Activated CD4-positive, alpha-beta T cell treated with anti-CD3 and anti-CD28 coated beads for 36 hours (primary cell): ENCODE data around the gene REEP6. TPM values are rescaled to one million over a fixed set of nuclear protein-coding genes. Genes with fewer than 3 reads are reported as not detected.
A peak's percentile ranks its signal among the peaks of the same experiment; 100 is the strongest.

Source experiments
- ATAC-seq: fragments of 200-7000 bp; cut with Tn5 transposase; one replicate; pipeline ENCODE4 v1.10.0; 2021; ENCODE audit warnings: mild to moderate bottlenecking, moderate library complexity
- CTCF ChIA-PET: fragments of 350-600 bp; sonication (Branson Sonifier 250); formaldehyde crosslinking; loops from one replicate; lab custom pipeline; 2021; ENCODE audit warnings: antibody characterized with exemption; lab: Charles Lee
- POLR2A ChIA-PET: fragments of 350-600 bp; sonication (Branson Sonifier 250); formaldehyde crosslinking; loops from one replicate; lab custom pipeline; 2021; ENCODE audit warnings: antibody characterized with exemption, inconsistent platforms; lab: Charles Lee
- DNase-seq: peaks from one replicate; pipeline ENCODE4 v3.0.0-alpha.2; 2020
- H3K27ac Mint-ChIP-seq: one replicate; pipeline ENCODE4 v1.8.0; 2021; ENCODE audit warnings: mixed read lengths
- H3K27me3 Mint-ChIP-seq: one replicate; pipeline ENCODE4 v1.8.0; 2021; ENCODE audit warnings: mixed read lengths
- H3K36me3 Mint-ChIP-seq: one replicate; pipeline ENCODE4 v1.8.0; 2021; ENCODE audit warnings: low read depth, mixed read lengths
- H3K4me1 Mint-ChIP-seq: one replicate; pipeline ENCODE4 v1.8.0; 2021; ENCODE audit warnings: mixed read lengths
- H3K4me3 Mint-ChIP-seq: one replicate; pipeline ENCODE4 v1.8.0; 2021; ENCODE audit warnings: mild to moderate bottlenecking, moderate library complexity, mixed read lengths
- H3K9me3 Mint-ChIP-seq: one replicate; pipeline ENCODE4 v1.8.0; 2021; ENCODE audit warnings: low read depth, mixed read lengths
- intact Hi-C, 2 experiments: fragments of 100-400 bp; cut with DNase I in 1 of 2; cut with micrococcal nuclease in 1 of 2; formaldehyde crosslinking; loops; one replicate each; pipeline versions ENCODE4 v1.14.2 to v1.15.1; 2022 to 2024; cut with DNase I, micrococcal nuclease
- total RNA-seq, 2 experiments: library from RNA; stranded (reverse); gene quantifications; one replicate each; pipeline ENCODE4 v1.2.3, GENCODE V29; 2021

Gene REEP6
- total RNA-seq, 2 experiments from 2014 or later: 2.1 to 2.7 TPM

- H3K4me1 Mint-ChIP-seq: peaks cover 12% of the 10 kb centered on the region
- POLR2A ChIA-PET: interaction anchor here (0.6 kb wide), 1 partner anchor 14 kb away, joined by 5 read pairs; no protein-coding TSS in a partner anchor
- H3K9me3 Mint-ChIP-seq: no peaks in the 10 kb centered on the region
- no peaks in the 10 kb centered on the region for H3K36me3 Mint-ChIP-seq
- ATAC-seq (no peak), DNase-seq (no peak)
- no peak overlapping the region for H3K27ac Mint-ChIP-seq
- intact Hi-C loops: no loop called here
- no peak overlapping the region for H3K4me3 Mint-ChIP-seq
- H3K27me3 Mint-ChIP-seq: peaks cover 26% of the 10 kb centered on the region
- CTCF ChIA-PET: interaction anchor here (1.5 to 2.0 kb wide), 2 partner anchors 11 to 13 kb away, joined by 3 to 10 read pairs; no protein-coding TSS in a partner anchor
Measured at GRCh38 chr19:1457892-1458291, 33.1 kb upstream of the REEP6 start.

- Mint-ChIP-seq H3K36me3 (no peaks in the 10 kb centered on the region), H3K4me1 (peaks cover 12% of the 10 kb centered on the region), H3K9me3 (no peaks in the 10 kb centered on the region), H3K27ac (no peak overlapping the region), H3K27me3 (peaks cover 19% of the 10 kb centered on the region), H3K4me3 (no peak overlapping the region)
- intact Hi-C loops: no loop called here
- ATAC-seq (no peak), DNase-seq (no peak)
- CTCF ChIA-PET: no interaction called here
- POLR2A ChIA-PET: no interaction called here
Measured at GRCh38 chr19:1459479-1459878, 31.5 kb upstream of the REEP6 start.

- Mint-ChIP-seq H3K4me3 (no peak overlapping the region), H3K9me3 (no peaks in the 10 kb centered on the region), H3K36me3 (no peaks in the 10 kb centered on the region), H3K27me3 (peaks cover 16% of the 10 kb centered on the region), H3K27ac (no peak overlapping the region), H3K4me1 (peaks cover 9% of the 10 kb centered on the region)
- ChIA-PET CTCF (no interaction called here), POLR2A (no interaction called here)
- ATAC-seq (no peak), DNase-seq (no peak)
- intact Hi-C loops: no loop called here
Measured at GRCh38 chr19:1460033-1460995, 30.7 kb upstream of the REEP6 start.

- CTCF ChIA-PET: no interaction called here
- no peak for ATAC-seq
- H3K27ac Mint-ChIP-seq: no peak overlapping the region
- H3K9me3 Mint-ChIP-seq: no peaks in the 10 kb centered on the region
- no peak for DNase-seq
- H3K36me3 Mint-ChIP-seq: no peaks in the 10 kb centered on the region
- intact Hi-C loops: no loop called here
- H3K4me3 Mint-ChIP-seq: no peak overlapping the region
- H3K4me1 Mint-ChIP-seq: peaks cover 3% of the 10 kb centered on the region
- H3K27me3 Mint-ChIP-seq: peaks cover 12% of the 10 kb centered on the region
- POLR2A ChIA-PET: interaction anchor here (0.7 kb wide), 1 partner anchor 384 kb away, joined by 4 read pairs; no protein-coding TSS in a partner anchor
Measured at GRCh38 chr19:1461862-1462261, 29.1 kb upstream of the REEP6 start.

GRCh38 chr19:1465191-1466016 is 25.6 kb upstream of the REEP6 start:
- Mint-ChIP-seq H3K27me3 (peaks cover 3% of the 10 kb centered on the region), H3K27ac (no peak overlapping the region), H3K4me3 (no peak overlapping the region), H3K9me3 (no peaks in the 10 kb centered on the region), H3K36me3 (no peaks in the 10 kb centered on the region), H3K4me1 (peaks cover 3% of the 10 kb centered on the region)
- POLR2A ChIA-PET: no interaction called here
- CTCF ChIA-PET: interaction anchor here (0.6 to 3.4 kb wide), 3 partner anchors 13 to 287 kb away, joined by 3 to 17 read pairs (median 3); no protein-coding TSS in a partner anchor
- peak; percentile 63 for DNase-seq
- intact Hi-C loops: loop anchor here in 1 of 2 experiments (5.0 kb wide), 1 partner anchor 297 kb away; no protein-coding TSS in a partner anchor
- ATAC-seq: no peak

GRCh38 chr19:1466018-1466460 is 24.9 kb upstream of the REEP6 start:
- ATAC-seq (no peak), DNase-seq (no peak)
- peaks cover 3% of the 10 kb centered on the region for H3K27me3 Mint-ChIP-seq
- intact Hi-C loops: loop anchor here in 1 of 2 experiments (5.0 kb wide), 1 partner anchor 296 kb away; no protein-coding TSS in a partner anchor
- no peak overlapping the region for H3K4me3 Mint-ChIP-seq
- ChIA-PET POLR2A (interaction anchor here (1.5 kb wide), 1 partner anchor 10 kb away, joined by 6 read pairs; no protein-coding TSS in a partner anchor), CTCF (interaction anchor here (1.0 to 3.4 kb wide), 2 partner anchors 13 to 21 kb away, joined by 3 to 17 read pairs; no protein-coding TSS in a partner anchor)
- no peaks in the 10 kb centered on the region for H3K36me3 Mint-ChIP-seq
- H3K27ac Mint-ChIP-seq: no peak overlapping the region
- H3K9me3 Mint-ChIP-seq: no peaks in the 10 kb centered on the region
- H3K4me1 Mint-ChIP-seq: peaks cover 3% of the 10 kb centered on the region

GRCh38 chr19:1466461-1467214 is 24.3 kb upstream of the REEP6 start:
- H3K4me3 Mint-ChIP-seq: no peak overlapping the region
- no peak overlapping the region for H3K27ac Mint-ChIP-seq
- ATAC-seq: no peak
- no peaks in the 10 kb centered on the region for H3K36me3 Mint-ChIP-seq
- H3K27me3 Mint-ChIP-seq: peaks cover 3% of the 10 kb centered on the region
- H3K4me1 Mint-ChIP-seq: peaks cover 5% of the 10 kb centered on the region
- no peak for DNase-seq
- intact Hi-C loops: loop anchor here in 1 of 2 experiments (5.0 kb wide), 1 partner anchor 296 kb away; no protein-coding TSS in a partner anchor
- POLR2A ChIA-PET: interaction anchor here (0.6 to 1.5 kb wide), 2 partner anchors 11 to 621 kb away, joined by 3 to 6 read pairs; no protein-coding TSS in a partner anchor
- CTCF ChIA-PET: interaction anchor here (3.4 kb wide), 1 partner anchor 22 kb away, joined by 17 read pairs; no protein-coding TSS in a partner anchor
- H3K9me3 Mint-ChIP-seq: no peaks in the 10 kb centered on the region

GRCh38 chr19:1467215-1467489 is 23.8 kb upstream of the REEP6 start:
- H3K27ac Mint-ChIP-seq: no peak overlapping the region
- ATAC-seq (no peak), DNase-seq (no peak)
- H3K27me3 Mint-ChIP-seq: peaks cover 3% of the 10 kb centered on the region
- POLR2A ChIA-PET: interaction anchor here (1.5 kb wide), 1 partner anchor 12 kb away, joined by 6 read pairs; no protein-coding TSS in a partner anchor
- intact Hi-C loops: loop anchor here in 1 of 2 experiments (5.0 kb wide), 1 partner anchor 295 kb away; no protein-coding TSS in a partner anchor
- H3K36me3 Mint-ChIP-seq: no peaks in the 10 kb centered on the region
- H3K9me3 Mint-ChIP-seq: no peaks in the 10 kb centered on the region
- H3K4me3 Mint-ChIP-seq: no peak overlapping the region
- peaks cover 5% of the 10 kb centered on the region for H3K4me1 Mint-ChIP-seq
- CTCF ChIA-PET: interaction anchor here (3.4 kb wide), 1 partner anchor 23 kb away, joined by 17 read pairs; no protein-coding TSS in a partner anchor

- Mint-ChIP-seq H3K9me3 (no peaks in the 10 kb centered on the region), H3K27ac (no peak overlapping the region), H3K36me3 (no peaks in the 10 kb centered on the region), H3K27me3 (peaks cover 3% of the 10 kb centered on the region), H3K4me1 (peaks cover 5% of the 10 kb centered on the region), H3K4me3 (no peak overlapping the region)
- DNase-seq (no peak), ATAC-seq (no peak)
- POLR2A ChIA-PET: interaction anchor here (1.5 kb wide), 1 partner anchor 12 kb away, joined by 6 read pairs; no protein-coding TSS in a partner anchor
- intact Hi-C loops: loop anchor here (2.0 to 5.0 kb wide), 2 partner anchors 281 to 295 kb away; no protein-coding TSS in a partner anchor
- CTCF ChIA-PET: interaction anchor here (3.4 kb wide), 1 partner anchor 23 kb away, joined by 17 read pairs; no protein-coding TSS in a partner anchor
Measured at GRCh38 chr19:1467490-1468273, 23.3 kb upstream of the REEP6 start.
